Measurements from ENCODE around the gene ATXN1. TPM values are rescaled to one million over a fixed set of nuclear protein-coding genes. Genes with fewer than 3 reads are reported as not detected.

The ATXN1 gene
- total and polyA plus RNA-seq, 2 experiments from 2014 or later, result 4.8 to 9.1 TPM

DNA sequence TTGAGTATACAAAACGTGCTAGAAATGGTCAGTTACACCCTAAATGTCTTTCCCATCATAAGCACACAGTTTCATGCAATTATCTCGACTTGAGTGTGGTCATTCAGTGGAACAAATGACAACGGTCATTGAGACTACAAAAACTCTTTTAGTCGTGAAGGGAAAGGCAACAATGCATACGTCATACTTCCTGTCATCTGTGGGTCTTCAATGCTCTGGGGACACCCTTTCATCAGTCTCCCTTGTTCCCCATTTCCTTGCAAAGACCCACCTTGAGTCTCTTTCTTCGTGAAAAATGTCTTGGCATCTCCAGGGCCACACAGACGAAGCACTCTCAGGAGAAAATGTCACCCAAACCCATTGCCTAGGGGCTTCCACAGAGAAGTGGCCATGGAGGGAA, 284.4 kb downstream of the ATXN1 start (continued):
- TF ChIP-seq, protein P1, sequence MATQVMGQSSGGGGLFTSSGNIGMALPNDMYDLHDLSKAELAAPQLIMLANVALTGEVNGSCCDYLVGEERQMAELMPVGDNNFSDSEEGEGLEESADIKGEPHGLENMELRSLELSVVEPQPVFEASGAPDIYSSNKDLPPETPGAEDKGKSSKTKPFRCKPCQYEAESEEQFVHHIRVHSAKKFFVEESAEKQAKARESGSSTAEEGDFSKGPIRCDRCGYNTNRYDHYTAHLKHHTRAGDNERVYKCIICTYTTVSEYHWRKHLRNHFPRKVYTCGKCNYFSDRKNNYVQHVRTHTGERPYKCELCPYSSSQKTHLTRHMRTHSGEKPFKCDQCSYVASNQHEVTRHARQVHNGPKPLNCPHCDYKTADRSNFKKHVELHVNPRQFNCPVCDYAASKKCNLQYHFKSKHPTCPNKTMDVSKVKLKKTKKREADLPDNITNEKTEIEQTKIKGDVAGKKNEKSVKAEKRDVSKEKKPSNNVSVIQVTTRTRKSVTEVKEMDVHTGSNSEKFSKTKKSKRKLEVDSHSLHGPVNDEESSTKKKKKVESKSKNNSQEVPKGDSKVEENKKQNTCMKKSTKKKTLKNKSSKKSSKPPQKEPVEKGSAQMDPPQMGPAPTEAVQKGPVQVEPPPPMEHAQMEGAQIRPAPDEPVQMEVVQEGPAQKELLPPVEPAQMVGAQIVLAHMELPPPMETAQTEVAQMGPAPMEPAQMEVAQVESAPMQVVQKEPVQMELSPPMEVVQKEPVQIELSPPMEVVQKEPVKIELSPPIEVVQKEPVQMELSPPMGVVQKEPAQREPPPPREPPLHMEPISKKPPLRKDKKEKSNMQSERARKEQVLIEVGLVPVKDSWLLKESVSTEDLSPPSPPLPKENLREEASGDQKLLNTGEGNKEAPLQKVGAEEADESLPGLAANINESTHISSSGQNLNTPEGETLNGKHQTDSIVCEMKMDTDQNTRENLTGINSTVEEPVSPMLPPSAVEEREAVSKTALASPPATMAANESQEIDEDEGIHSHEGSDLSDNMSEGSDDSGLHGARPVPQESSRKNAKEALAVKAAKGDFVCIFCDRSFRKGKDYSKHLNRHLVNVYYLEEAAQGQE (IDR thresholded peaks at IDR 0.05; ENCODE audit: unreplicated experiment), result no peak
- TF ChIP-seq, protein P2, sequence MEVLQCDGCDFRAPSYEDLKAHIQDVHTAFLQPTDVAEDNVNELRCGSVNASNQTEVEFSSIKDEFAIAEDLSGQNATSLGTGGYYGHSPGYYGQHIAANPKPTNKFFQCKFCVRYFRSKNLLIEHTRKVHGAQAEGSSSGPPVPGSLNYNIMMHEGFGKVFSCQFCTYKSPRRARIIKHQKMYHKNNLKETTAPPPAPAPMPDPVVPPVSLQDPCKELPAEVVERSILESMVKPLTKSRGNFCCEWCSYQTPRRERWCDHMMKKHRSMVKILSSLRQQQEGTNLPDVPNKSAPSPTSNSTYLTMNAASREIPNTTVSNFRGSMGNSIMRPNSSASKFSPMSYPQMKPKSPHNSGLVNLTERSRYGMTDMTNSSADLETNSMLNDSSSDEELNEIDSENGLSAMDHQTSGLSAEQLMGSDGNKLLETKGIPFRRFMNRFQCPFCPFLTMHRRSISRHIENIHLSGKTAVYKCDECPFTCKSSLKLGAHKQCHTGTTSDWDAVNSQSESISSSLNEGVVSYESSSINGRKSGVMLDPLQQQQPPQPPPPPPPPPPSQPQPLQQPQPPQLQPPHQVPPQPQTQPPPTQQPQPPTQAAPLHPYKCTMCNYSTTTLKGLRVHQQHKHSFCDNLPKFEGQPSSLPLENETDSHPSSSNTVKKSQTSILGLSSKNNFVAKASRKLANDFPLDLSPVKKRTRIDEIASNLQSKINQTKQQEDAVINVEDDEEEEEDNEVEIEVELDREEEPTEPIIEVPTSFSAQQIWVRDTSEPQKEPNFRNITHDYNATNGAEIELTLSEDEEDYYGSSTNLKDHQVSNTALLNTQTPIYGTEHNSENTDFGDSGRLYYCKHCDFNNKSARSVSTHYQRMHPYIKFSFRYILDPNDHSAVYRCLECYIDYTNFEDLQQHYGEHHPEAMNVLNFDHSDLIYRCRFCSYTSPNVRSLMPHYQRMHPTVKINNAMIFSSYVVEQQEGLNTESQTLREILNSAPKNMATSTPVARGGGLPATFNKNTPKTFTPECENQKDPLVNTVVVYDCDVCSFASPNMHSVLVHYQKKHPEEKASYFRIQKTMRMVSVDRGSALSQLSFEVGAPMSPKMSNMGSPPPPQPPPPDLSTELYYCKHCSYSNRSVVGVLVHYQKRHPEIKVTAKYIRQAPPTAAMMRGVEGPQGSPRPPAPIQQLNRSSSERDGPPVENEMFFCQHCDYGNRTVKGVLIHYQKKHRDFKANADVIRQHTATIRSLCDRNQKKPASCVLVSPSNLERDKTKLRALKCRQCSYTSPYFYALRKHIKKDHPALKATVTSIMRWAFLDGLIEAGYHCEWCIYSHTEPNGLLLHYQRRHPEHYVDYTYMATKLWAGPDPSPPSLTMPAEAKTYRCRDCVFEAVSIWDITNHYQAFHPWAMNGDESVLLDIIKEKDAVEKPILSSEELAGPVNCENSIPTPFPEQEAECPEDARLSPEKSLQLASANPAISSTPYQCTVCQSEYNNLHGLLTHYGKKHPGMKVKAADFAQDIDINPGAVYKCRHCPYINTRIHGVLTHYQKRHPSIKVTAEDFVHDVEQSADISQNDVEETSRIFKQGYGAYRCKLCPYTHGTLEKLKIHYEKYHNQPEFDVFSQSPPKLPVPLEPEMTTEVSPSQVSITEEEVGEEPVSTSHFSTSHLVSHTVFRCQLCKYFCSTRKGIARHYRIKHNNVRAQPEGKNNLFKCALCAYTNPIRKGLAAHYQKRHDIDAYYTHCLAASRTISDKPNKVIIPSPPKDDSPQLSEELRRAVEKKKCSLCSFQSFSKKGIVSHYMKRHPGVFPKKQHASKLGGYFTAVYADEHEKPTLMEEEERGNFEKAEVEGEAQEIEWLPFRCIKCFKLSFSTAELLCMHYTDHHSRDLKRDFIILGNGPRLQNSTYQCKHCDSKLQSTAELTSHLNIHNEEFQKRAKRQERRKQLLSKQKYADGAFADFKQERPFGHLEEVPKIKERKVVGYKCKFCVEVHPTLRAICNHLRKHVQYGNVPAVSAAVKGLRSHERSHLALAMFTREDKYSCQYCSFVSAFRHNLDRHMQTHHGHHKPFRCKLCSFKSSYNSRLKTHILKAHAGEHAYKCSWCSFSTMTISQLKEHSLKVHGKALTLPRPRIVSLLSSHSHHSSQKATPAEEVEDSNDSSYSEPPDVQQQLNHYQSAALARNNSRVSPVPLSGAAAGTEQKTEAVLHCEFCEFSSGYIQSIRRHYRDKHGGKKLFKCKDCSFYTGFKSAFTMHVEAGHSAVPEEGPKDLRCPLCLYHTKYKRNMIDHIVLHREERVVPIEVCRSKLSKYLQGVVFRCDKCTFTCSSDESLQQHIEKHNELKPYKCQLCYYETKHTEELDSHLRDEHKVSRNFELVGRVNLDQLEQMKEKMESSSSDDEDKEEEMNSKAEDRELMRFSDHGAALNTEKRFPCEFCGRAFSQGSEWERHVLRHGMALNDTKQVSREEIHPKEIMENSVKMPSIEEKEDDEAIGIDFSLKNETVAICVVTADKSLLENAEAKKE (CRISPR knock-in tag; IDR thresholded peaks at IDR 0.05), result no peak
- TF ChIP-seq CREB1 (CRISPR knock-in tag; IDR thresholded peaks at IDR 0.05; ENCODE audit: low read depth), result no peak

DNA sequence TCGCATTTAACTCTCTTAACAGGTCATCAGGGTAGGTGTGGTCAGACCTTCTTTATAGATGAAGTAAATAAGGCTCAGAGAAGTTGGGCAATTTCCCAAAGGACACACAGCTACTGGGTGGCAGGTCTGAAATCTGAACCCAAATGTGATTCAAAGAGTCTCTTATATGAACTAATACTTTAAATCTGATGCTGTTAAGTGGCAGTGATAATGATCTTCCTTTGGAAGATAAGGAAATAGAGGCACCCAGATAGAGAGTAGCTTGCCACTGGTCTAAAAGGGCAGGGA, 285.8 kb downstream of the ATXN1 start:
- Histone ChIP-seq H2AFZ (no peak overlapping the region), H3K27me3 (ENCODE audit: insufficient read depth) (no peaks in the 10 kb centered on the region), H3K4me2 (no peak overlapping the region), H3K36me3 (ENCODE audit: insufficient read depth) (no peaks in the 10 kb centered on the region), H3K4me3 (no peak overlapping the region), H4K20me1 (replicated peaks; ENCODE audit: insufficient read depth) (no peaks in the 10 kb centered on the region), H3F3A (replicated peaks; ENCODE audit: low read depth) (no peaks in the 10 kb centered on the region), H3K79me2 (replicated peaks; ENCODE audit: insufficient read depth) (no peaks in the 10 kb centered on the region), H3K9me2 (ENCODE audit: insufficient read depth) (no peaks in the 10 kb centered on the region), H3K27ac (ENCODE audit: low read depth) (no peak overlapping the region), H3K4me1 (ENCODE audit: insufficient read depth) (no peaks in the 10 kb centered on the region)
- Mint-ChIP-seq H3K27me3 (ENCODE audit: insufficient read depth, low read depth, poor library complexity) (peaks cover 1% of the 10 kb centered on the region), H3K4me1 (peaks cover 3% of the 10 kb centered on the region; the same call in 1 of the 3 replicates), H3K4me3 (no peak overlapping the region), H3K9me3 (no peaks in the 10 kb centered on the region), H3K27ac (no peak overlapping the region), H3K36me3 (ENCODE audit: low read depth) (no peaks in the 10 kb centered on the region)
- ATAC-seq (no peak), DNase-seq (ENCODE audit: low spot score) (no peak)
- TF ChIP-seq NANOG (IDR thresholded peaks at IDR 0.05; ENCODE audit: borderline replicate concordance), result no peak
- TF ChIP-seq, protein P1 (IDR thresholded peaks at IDR 0.05; ENCODE audit: unreplicated experiment), result no peak

All from GM23338 (cell line).